Spleen (tissue), 11 donors: ENCODE measurements around the gene NSG2. TPM values are rescaled to one million over a fixed set of nuclear protein-coding genes. Genes with fewer than 3 reads are reported as not detected.

ENCODE experiments used
- DNase-seq: peaks from one replicate; pipeline ENCODE4 v3.0.0-alpha.2; 2020
- H3K27ac ChIP-seq, 8 donors: fragments of 200-600 bp; sonication (generic) in 7 of 8; 1 replicate in 4 of 8; 2 replicates in 4 of 8; pipeline versions ENCODE4 v1.5.0 to v1.8.0; 2016 to 2021; ENCODE audit warnings: inconsistent platforms in 4 of 8, mild to moderate bottlenecking in 4 of 8, moderate library complexity in 1 of 8
- H3K27me3 ChIP-seq, 7 donors: fragments of 200-600 bp; sonication (generic) in 6 of 7; replicated peaks in 1 of 7; 1 replicate in 4 of 7; 2 replicates in 3 of 7; pipeline versions ENCODE4 v1.5.0 to v1.8.0; 2016 to 2021; ENCODE audit warnings: inconsistent platforms in 3 of 7, mild to moderate bottlenecking in 1 of 7
- H3K36me3 ChIP-seq, 6 donors: fragments of 200-600 bp; sonication (generic) in 5 of 6; 1 replicate in 4 of 6; 2 replicates in 2 of 6; pipeline versions ENCODE4 v1.5.0 to v1.8.0; 2016 to 2021; ENCODE audit warnings: inconsistent platforms in 2 of 6
- H3K4me1 ChIP-seq, 6 donors: fragments of 200-600 bp; sonication (generic) in 5 of 6; 1 replicate in 3 of 6; 2 replicates in 3 of 6; pipeline versions ENCODE4 v1.5.0 to v1.8.0; 2016 to 2021; ENCODE audit warnings: inconsistent platforms in 3 of 6
- H3K4me3 ChIP-seq, 8 donors: fragments of 200-600 bp; sonication (generic) in 7 of 8; 1 replicate in 4 of 8; 2 replicates in 4 of 8; pipeline versions ENCODE4 v1.5.0 to v1.8.0; 2016 to 2021; ENCODE audit warnings: inconsistent platforms in 4 of 8, mild to moderate bottlenecking in 4 of 8, moderate library complexity in 2 of 8
- H3K9me3 ChIP-seq, 8 donors: fragments of 200-600 bp; sonication (generic) in 7 of 8; 1 replicate in 4 of 8; 2 replicates in 4 of 8; pipeline versions ENCODE4 v1.5.0 to v1.8.0; 2016 to 2021; ENCODE audit warnings: inconsistent platforms in 4 of 8
- POLR2A ChIP-seq, 3 donors: fragments of 450-650 bp; IDR thresholded peaks; one replicate each; pipeline ENCODE4 v1.5.1; 2017; ENCODE audit warnings: antibody characterized with exemption in 3 of 3, mild to moderate bottlenecking in 1 of 3
- POLR2AphosphoS5 ChIP-seq, 3 donors: sonication (generic); formaldehyde crosslinking; IDR thresholded peaks; one replicate each; pipeline ENCODE4 v1.5.1; 2017; ENCODE audit warnings: antibody characterized with exemption in 3 of 3
- WGBS, 5 donors: extraction: QIAGEN DNeasy Blood & Tissue Kit in 3 of 5; methylation state at CpG; one replicate each; pipeline versions ENCODE4 v1.1.5 to v1.1.7; 2013 to 2018; 5-methylcytosine and 5-hydroxymethylcytosine counted together
- intact Hi-C: fragments of 100-400 bp; cut with DNase I; formaldehyde crosslinking; loops from one replicate; pipeline ENCODE4 v1.15.0; 2023; ENCODE audit warnings: low total_unique reads
- polyA plus RNA-seq, 3 donors: library from polyadenylated mRNA; stranded (reverse); fragments of 200-250 nt; gene quantifications; one replicate each; pipeline ENCODE4 v1.2.1, GENCODE V29; 2013
- total RNA-seq, 7 donors: library from RNA; depleted of rRNA in 3 of 7; stranded (reverse); fragments of >200 nt in 3 of 7; fragmentation: NEBNext Ultra II Directional in 4 of 7; extraction: Animal tissue kit (Norgen Biotek cat#: 25700) in 4 of 7; gene quantifications; one replicate each; pipeline versions ENCODE4 v1.1.0 to v1.2.1, GENCODE V29; 2016 to 2021
- TF ChIP-seq, protein P1 (sequence below), 11 experiments: fragments of 200-600 bp in 7 of 11; fragments of 450-650 bp in 4 of 11; sonication (generic) in 4 of 11; IDR thresholded peaks in 8 of 11; conservative IDR thresholded peaks in 3 of 11; 1 replicate in 7 of 11; 2 replicates in 4 of 11; pipeline versions ENCODE4 v1.4.0 to v1.8.0; 2016 to 2021; ENCODE audit warnings: antibody characterized with exemption in 11 of 11, inconsistent platforms in 4 of 11, mild to moderate bottlenecking in 1 of 11
- donor health status: healthy with polysubstance abuse.
- donor health status: DM: no; HTN: no; CAD: no; lungs with moderate emphysema.
- donor health status: DM: no; HTN: no; CAD: no.
- donor health status: Bipolar disorder and iron deficiency.
- donor health status: healthy.
- donor health status: DM: no; HTN: no; CAD: no.
- donor health status: DM: yes; HTN: yes; CAD: no.

NSG2 gene
- total and polyA plus RNA-seq, 10 donors = 0.41 to 0.60 TPM; not detected in 8

DNA sequence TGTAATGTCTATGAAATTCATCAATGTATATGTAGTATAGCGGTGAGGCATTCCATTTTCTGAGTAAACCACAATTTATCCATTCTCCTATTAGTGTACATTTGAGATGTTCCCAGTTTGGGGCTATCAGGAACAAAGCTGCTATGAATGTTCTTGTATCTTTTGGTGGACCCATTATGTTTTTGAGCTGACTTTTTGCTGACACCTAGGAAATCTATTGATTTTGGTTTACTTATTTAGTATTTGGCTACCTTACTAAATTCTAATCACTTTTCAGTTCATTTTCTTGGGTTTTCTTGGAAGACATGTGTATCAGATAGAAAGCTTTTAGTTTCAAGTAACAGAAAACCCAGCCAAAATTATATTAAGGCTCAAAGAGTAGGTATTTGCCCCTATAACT, 13.7 kb downstream of the NSG2 start:
- Histone ChIP-seq H3K36me3 (no peaks in the 10 kb centered on the region), H3K4me3 (no peak overlapping the region), H3K27ac (no peak overlapping the region), H3K4me1 (no peaks in the 10 kb centered on the region), H3K9me3 (peaks cover 0 to 6% (median 0%) of the 10 kb centered on the region in 8 donors), H3K27me3 (peaks cover 0 to 35% (median 2%) of the 10 kb centered on the region in 7 donors)
- intact Hi-C loops = no loop called here
- DNase-seq = no peak
- WGBS, 5 donors = 81 to 95% (median 93%) methylated on average over 1 of the region's 1 CpG
- TF ChIP-seq, protein P1, sequence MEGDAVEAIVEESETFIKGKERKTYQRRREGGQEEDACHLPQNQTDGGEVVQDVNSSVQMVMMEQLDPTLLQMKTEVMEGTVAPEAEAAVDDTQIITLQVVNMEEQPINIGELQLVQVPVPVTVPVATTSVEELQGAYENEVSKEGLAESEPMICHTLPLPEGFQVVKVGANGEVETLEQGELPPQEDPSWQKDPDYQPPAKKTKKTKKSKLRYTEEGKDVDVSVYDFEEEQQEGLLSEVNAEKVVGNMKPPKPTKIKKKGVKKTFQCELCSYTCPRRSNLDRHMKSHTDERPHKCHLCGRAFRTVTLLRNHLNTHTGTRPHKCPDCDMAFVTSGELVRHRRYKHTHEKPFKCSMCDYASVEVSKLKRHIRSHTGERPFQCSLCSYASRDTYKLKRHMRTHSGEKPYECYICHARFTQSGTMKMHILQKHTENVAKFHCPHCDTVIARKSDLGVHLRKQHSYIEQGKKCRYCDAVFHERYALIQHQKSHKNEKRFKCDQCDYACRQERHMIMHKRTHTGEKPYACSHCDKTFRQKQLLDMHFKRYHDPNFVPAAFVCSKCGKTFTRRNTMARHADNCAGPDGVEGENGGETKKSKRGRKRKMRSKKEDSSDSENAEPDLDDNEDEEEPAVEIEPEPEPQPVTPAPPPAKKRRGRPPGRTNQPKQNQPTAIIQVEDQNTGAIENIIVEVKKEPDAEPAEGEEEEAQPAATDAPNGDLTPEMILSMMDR (IDR thresholded peaks at IDR 0.05 in 8 of 11, conservative IDR thresholded peaks at IDR 0.05 in 3 of 11) = no peak
- TF ChIP-seq POLR2A (IDR thresholded peaks at IDR 0.05) (no peak), POLR2AphosphoS5 (IDR thresholded peaks at IDR 0.05) (no peak)

DNA sequence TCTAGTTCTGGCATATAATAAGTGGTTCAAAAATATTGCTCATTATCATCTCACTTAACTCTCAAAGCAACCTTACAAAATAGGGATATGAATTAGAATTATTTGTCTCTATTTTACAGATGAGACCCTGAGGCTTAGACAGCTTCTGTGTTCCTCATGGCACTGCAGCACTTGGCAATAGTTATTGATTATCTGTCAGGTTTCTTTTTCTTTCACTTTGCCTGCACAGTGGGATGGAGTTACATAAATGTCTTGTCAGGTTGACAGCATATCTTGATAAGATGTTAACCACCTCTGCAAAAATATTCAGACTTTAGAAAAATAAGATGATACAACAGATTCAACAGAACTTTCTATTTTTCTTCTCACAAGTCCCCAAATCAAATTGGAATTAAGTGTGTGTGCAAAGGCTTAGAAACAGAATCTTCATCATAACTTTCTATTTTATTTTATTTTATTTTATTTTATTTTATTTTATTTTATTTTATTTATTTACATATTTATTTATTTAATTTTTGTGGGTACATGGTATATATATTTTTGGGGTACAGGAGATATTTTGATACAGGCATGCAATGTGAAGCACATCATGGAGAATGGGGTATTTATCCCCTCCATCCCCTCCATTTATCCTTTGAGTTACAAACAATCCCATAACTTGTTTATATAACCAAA, 17.7 kb downstream of the NSG2 start:
- Histone ChIP-seq H3K27ac (no peak overlapping the region), H3K36me3 (no peaks in the 10 kb centered on the region), H3K27me3 (peaks cover 0 to 49% (median 6%) of the 10 kb centered on the region in 7 donors), H3K9me3 (peaks cover 0 to 6% (median 0%) of the 10 kb centered on the region in 8 donors), H3K4me3 (no peak overlapping the region), H3K4me1 (no peaks in the 10 kb centered on the region)
- no peak for DNase-seq
- intact Hi-C loops = no loop called here
- TF ChIP-seq, protein P1 (IDR thresholded peaks at IDR 0.05 in 8 of 11, conservative IDR thresholded peaks at IDR 0.05 in 3 of 11) = no peak
- TF ChIP-seq POLR2A (IDR thresholded peaks at IDR 0.05) (no peak), POLR2AphosphoS5 (IDR thresholded peaks at IDR 0.05) (no peak)

DNA sequence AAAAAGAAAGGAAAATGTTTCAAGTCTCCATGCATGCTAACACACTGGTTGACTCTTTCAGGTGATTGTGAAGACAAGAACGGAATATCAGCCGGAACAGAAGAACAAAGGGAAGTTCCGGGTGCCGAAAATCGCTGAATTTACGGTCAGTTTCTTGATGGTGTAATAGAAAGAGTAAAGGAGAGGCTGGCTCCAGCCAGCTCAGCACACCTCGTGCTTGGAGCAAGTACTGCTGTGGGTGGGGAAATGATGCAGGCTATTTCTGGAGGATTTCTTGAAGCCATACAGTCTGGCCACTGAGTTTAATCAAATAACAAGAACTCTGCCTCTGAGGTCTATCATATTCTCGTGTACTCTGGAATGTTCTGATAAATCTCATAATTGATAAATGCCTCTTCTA, 18.7 kb downstream of the NSG2 start:
- 48 to 63% (median 60%) methylated on average over 8 of the region's 8 CpGs for WGBS, 5 donors
- DNase-seq = no peak

More for the DNA sequence above, 18.7 kb downstream of the NSG2 start:
- no peak for TF ChIP-seq POLR2A (IDR thresholded peaks at IDR 0.05)
- TF ChIP-seq, protein P1 (IDR thresholded peaks at IDR 0.05 in 8 of 11, conservative IDR thresholded peaks at IDR 0.05 in 3 of 11) = no peak
- TF ChIP-seq POLR2AphosphoS5 (IDR thresholded peaks at IDR 0.05) = no peak
- Histone ChIP-seq H3K27me3 (peaks cover 0 to 47% (median 6%) of the 10 kb centered on the region in 7 donors), H3K9me3 (peaks cover 0 to 6% (median 0%) of the 10 kb centered on the region in 8 donors), H3K4me3 (no peak overlapping the region), H3K4me1 (no peaks in the 10 kb centered on the region), H3K36me3 (no peaks in the 10 kb centered on the region), H3K27ac (no peak overlapping the region)
- intact Hi-C loops = no loop called here
